Neural cell (in vitro differentiated cells): ENCODE measurements around the gene PTPN21.

ENCODE experiments used
- CTCF ChIP-seq: fragments of 450-650 bp; IDR thresholded peaks from 2 replicates; pipeline ENCODE4 v1.5.1; 2014; ENCODE audit warnings: antibody characterized with exemption, mild to moderate bottlenecking, moderate library complexity; ENCODE audit not compliant: poor library complexity, severe bottlenecking
- EZH2 ChIP-seq: fragments of 200-600, 300-800 bp; shearing (Covaris generic), sonication (generic); IDR thresholded peaks from 2 replicates; pipeline ENCODE4 v1.6.1; 2014; ENCODE audit warnings: antibody characterized with exemption, low read length, borderline replicate concordance, mild to moderate bottlenecking; ENCODE audit not compliant: insufficient read depth, poor library complexity, severe bottlenecking
- POLR2AphosphoS5 ChIP-seq: IDR thresholded peaks from 2 replicates; pipeline ENCODE4 v1.6.1; 2012
- SMC3 ChIP-seq: fragments of 450-650 bp; conservative IDR thresholded peaks from 2 replicates; pipeline ENCODE4 v1.6.1; 2014; ENCODE audit warnings: antibody characterized with exemption, mild to moderate bottlenecking, moderate library complexity; ENCODE audit not compliant: poor library complexity

- TF ChIP-seq CTCF: no peak
- TF ChIP-seq EZH2: no peak
- no peak for TF ChIP-seq SMC3
- TF ChIP-seq POLR2AphosphoS5: no peak
Measured at GRCh38 chr14:88588081-88588480, 33.3 kb upstream of the PTPN21 start.
